Globus pallidus (tissue), 1 donor: Measurements from ENCODE around the gene SFRP4.
"Not testable (repeated sequence)": the region's sequence is repeated elsewhere in the genome, so short reads cannot be mapped to it uniquely, and the experiment has no call there.

Experiments
- DNase-seq: peaks from one replicate; pipeline ENCODE4 v3.0.0-alpha.2; 2015; ENCODE audit warnings: low spot score

The SFRP4 gene

GRCh38 chr7:37916673-37917660, at the start of gene SFRP4:
Gene SFRP4 (minus strand): TSS chr7:37916817. CDS start chr7:37916537, 280 bp downstream.
- DNase-seq = peak; percentile 78

- DNase-seq = no peak
Observed at GRCh38 chr7:37964196-37964595, 47.6 kb upstream of the SFRP4 start.

GRCh38 chr7:37961251-37961650, 44.6 kb upstream of the SFRP4 start:
- no peak for DNase-seq

GRCh38 chr7:37960483-37960882, 43.9 kb upstream of the SFRP4 start:
- DNase-seq = no peak

- no peak for DNase-seq
Observed at GRCh38 chr7:37957221-37957970, 40.8 kb upstream of the SFRP4 start.

GRCh38 chr7:37956791-37957190, 40.2 kb upstream of the SFRP4 start:
- no peak for DNase-seq

- not testable (repeated sequence) for DNase-seq
Observed at GRCh38 chr7:37954217-37954616, 37.6 kb upstream of the SFRP4 start.

- DNase-seq = no peak
Observed at GRCh38 chr7:37952240-37952639, 35.6 kb upstream of the SFRP4 start.

- no peak for DNase-seq
Observed at GRCh38 chr7:37947941-37948210, 31.3 kb upstream of the SFRP4 start.

GRCh38 chr7:37947138-37947940, 30.7 kb upstream of the SFRP4 start:
- DNase-seq = no peak

GRCh38 chr7:37945336-37945735, 28.7 kb upstream of the SFRP4 start:
- DNase-seq = no peak

- DNase-seq = no peak
Observed at GRCh38 chr7:37944737-37945054, 28.1 kb upstream of the SFRP4 start.

GRCh38 chr7:37943905-37944736, 27.5 kb upstream of the SFRP4 start:
- peak; percentile 66 for DNase-seq

- peak; percentile 19 for DNase-seq
Observed at GRCh38 chr7:37942934-37943610, 26.5 kb upstream of the SFRP4 start.

GRCh38 chr7:37933018-37933566, 16.5 kb upstream of the SFRP4 start:
- DNase-seq = no peak

GRCh38 chr7:37932543-37932942, 15.9 kb upstream of the SFRP4 start:
- DNase-seq = no peak

- no peak for DNase-seq
Observed at GRCh38 chr7:37930226-37930948, 13.8 kb upstream of the SFRP4 start.

GRCh38 chr7:37928878-37929277, 12.3 kb upstream of the SFRP4 start:
- DNase-seq = no peak

GRCh38 chr7:37927773-37928444, 11.3 kb upstream of the SFRP4 start:
- DNase-seq = no peak
